GM21390 (cell line): ENCODE measurements around the gene THRA.

Experiments used
- ATAC-seq: cut with Tn5 transposase; IDR thresholded peaks from one replicate; pipeline ENCODE4 v1.9.1; 2021; ENCODE audit not compliant: unreplicated experiment

The THRA gene

DNA sequence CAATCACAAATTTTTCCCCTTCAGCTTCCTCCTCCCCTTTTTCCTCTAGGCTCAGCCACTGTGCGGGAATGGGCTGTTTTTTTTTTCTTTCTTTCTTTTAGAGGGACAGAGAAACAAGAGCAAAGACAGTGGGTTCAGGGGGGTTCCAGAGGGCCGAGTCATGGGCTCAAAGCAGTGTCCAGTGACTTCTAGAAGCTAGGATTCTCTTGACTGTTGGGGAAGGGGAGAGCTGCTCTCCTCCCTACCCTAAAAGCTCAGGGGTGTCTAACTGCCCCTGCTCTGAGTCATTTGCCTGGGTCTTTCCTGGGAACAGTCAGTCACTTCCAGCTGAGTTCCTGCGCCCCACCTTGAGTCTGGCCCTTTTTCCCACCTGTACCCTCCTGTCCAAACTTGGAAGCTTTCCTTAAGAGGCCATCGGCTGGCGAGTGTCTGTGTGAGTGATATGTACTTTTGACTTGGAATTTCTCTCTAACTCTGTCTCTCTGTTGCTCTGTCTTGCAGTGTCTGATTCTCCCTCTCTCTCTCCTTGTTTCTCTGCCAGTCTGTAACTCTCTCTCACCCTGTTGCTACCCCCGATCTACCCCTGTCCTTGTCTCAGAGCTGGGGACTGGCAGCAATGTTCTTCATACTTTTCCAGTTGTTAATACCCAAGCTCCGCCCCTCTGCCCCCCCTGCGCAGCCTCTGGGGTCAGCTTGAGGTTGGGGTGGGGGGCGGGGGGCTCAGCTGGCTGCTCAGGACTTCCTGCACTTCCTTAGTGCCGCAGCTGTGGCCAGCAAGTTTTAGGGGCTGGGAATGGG lies 2.4 kb downstream of the THRA start:
- ATAC-seq, result no peak

DNA sequence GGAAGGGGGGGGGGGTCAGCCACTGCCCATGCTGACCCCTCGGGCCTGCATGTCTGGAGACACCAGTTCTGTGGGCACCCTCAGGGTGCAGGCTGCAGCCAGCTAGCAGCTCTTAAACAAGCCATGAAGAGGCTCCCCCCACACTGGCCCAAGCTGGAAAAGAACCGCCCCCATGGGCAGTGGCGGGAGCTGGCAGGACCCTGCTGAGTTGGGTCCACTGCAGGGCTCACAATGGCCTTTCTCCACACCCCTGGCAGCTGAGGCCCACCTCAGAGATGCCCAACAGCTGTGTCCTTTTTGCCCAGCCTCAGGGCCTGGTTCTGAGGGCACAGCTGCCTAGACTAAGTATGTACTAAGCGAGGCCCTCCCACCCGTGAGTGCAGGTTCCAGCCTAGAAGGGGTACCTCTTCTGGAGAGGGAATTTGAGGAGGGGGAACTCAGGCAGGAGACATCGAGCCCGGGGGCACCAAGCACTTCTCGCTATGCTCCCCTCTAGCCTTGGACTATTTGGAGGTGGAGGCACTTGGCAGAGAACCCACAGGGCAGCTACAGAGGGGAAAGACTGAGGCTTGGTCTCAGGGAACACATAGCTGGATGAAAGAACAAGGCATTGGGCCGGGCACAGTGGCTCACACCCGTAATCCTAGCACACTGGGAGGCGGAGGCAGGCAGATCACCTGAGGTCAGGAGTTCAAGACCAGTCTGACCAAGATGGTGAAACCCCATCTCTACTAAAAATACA lies 3.2 kb downstream of the THRA start:
- no peak for ATAC-seq

DNA sequence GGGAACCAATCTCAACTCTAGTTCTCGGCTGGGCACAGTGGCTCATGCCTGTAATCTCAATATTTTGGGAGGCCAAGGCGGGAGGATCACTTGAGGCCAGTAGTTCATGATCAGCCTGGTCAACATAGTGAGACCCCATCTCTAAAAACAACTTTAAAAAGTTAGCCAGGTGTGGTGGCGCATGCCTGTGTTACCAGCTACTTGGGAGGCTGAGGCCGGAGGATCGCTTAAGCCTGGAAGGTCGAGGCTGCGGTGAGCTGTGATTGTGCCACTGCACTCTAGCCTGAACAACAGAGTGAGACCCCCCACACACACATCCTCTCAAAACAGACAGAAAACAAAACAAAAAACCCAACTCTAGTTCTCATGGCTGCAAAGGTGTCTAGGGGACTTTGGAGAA lies 4.9 kb downstream of the THRA start:
- ATAC-seq, result no peak

DNA sequence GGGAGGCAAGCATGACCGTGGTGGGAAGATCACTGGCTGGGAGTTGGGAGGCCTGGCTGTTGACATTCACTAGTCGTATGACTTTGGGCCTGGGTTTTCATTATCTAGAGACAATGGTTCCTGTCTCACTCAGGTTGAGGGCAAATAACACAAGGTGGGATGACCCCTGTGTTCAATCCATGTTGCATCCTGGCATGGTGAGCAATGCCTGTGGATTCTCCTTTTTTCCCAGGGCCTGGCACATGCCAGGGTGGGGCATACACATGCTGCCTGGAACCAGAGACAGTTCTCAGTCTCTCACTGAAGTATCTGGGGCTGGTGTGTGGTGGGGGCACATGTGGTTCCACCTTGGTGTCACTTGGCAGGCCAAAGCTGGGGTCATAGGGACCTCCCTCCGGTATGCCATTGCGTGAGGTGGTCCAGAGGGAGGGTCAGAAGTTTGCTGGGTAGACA lies 5.4 kb downstream of the THRA start:
- ATAC-seq, result no peak

DNA sequence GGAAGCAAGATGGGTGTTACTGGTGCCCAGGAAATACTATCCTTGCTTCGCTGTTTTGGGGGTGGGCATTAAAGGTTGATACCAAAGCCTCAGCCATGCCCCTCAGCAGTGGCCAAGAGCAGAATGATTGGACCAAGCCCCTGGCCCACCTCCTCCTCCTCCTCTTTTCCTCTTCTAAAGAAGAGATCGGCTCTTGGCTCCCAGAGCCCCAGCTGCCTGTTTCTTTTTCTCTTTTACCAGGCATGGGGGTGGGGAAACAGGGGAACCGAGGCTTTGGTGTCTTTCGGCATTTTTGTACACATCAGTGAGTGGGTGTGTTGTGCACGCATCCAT lies 5.8 kb downstream of the THRA start:
- ATAC-seq, result no peak

DNA sequence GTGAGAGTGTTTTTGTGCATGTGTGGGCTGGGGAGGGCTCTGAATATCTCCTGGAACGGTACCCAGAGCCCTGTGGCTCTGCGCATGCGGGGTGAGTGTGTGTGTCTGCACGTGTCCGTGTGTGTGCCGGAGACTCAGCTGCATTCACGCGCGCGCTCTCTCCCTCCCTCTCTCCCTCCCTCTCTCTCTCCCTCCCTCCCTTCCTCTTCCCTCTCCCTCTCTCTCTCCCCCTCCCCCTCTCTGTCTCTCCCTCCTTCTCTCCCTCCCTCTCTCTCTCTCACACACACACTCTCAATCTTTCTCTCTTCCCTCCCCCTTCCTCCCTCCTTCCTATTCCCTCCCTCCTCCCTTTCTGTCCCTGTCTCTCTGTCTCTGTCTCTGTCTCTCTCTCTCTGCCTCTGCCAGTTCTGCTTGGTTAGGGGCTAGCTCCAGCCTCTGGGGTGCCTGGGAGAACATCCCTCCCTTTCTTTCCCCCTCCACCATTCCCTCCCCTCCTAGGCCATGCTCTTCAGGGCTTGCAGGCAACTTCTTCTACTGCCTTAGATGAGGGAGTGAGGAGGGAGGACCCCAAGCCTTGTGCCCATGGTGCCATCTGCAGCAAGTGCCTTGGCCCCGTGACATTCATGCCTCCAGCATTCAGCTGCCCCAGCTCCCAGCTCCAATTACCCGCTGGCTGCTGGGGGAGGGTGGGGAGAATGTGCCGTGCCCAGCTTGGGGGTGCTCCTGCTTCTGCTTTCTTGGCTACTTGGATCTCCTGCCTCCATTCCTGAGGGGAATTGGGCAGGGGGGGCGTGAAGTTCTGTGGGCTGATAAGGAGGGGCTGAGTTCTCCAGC lies 6.4 kb downstream of the THRA start:
- no peak for ATAC-seq

DNA sequence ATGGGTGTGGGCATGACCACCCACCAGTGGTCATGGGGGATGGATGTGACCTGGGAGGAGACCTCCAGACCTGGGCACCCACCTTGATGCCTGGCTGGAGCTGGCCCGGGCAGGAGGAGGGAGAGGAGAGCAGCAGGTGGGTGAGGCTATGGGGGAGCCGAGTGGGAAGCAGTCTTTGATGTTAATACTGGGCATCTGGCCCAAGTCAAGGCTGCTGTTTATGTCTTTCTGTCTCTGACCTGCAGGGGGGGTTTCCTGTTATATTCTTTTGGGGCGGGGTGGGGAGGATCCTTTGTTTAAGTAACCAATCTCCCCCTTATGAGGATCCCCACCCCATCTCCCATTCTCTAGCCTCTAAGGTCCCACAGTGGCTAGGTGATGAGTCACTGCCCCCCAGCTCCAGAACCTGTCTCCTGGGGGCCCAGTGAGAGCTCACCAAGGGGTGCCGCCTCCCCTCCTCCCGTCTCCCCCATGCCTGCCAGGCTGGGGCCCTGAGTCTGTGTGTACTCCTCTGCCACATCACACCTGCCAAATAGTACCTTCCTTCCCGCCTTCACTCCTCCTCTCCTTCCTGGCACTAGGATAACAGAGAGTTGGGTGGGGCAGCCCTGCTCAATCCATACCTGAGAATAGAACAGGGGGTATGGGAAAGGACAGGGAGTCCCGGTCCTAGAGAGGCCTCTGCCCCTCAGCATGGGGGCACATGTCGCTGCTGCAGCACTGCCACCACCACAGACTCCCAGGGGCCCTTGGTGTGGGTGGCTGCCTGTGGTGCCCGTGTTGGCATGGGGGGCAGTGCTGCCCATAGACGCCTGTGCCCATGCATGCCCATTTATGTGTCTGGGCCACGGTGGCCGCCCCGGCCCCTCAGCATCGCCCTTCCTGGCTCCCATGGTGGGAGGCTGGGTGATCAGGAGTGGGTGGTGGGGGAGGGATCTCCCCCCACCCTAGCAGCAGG lies 7.3 kb downstream of the THRA start:
- no peak for ATAC-seq

DNA sequence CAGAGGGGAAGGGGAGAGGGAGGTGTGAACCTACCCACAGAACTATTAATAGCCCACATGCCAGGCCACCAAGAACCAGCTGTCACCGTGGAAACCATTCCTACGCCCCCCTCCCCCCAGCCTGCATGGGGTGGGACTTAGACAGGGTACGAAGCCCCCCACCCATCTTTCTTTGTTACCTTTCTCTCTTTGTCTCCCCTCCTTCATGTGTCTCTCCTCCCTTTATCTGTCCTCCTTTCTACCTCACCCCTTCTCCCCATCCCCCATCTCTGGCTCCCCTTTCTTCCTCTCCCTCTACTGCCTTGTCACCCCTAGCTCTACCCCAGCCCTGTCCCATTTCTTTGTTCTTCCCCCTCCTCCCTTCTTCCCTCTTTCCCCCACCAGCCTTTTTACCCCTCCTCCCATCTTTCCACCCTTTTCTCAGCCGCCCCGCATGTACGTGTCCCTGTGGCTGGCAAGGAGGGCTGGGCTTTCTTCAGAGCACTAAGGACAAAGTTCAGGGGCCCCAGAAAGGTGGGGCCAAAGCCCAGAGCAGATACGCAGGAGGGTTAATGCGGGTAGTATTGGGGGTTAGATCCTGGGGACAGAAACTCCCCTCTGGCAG lies 8.0 kb downstream of the THRA start:
- no peak for ATAC-seq

DNA sequence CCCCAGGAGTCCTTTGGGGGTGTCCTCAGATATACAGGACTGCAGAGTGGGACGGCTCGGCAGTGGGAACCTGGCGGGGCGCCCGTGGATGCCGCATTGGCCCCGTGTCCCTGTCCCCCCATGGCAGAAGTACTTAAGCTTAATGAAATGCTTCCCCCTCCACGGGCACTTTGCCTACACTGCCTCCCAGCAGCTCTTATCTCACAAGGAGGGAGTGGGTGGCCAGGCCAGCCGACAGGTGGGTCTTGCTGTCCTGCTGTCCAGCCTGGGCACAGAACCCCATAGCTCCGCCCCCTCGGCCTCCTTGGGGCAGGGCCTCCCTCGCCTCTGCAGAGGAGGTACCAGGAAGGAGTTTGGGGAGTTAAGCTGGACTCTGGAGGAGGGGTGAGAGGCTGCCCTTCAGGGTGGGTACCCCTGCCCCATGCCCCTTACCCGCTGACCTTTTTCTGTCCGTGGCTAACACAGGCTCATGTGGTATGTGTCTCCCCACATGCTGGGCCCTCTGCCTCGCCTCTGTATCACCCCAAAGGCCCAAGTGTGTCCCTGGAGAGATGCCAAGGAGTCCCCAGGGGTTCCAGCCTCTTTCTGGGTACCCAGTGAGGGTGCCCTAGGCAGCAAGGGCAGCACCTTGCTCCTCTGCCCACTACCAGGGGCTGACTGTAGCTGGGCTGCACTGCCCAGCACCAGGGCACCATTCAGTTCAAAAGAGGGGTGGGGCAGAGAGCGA lies 8.7 kb downstream of the THRA start:
- no peak for ATAC-seq

DNA sequence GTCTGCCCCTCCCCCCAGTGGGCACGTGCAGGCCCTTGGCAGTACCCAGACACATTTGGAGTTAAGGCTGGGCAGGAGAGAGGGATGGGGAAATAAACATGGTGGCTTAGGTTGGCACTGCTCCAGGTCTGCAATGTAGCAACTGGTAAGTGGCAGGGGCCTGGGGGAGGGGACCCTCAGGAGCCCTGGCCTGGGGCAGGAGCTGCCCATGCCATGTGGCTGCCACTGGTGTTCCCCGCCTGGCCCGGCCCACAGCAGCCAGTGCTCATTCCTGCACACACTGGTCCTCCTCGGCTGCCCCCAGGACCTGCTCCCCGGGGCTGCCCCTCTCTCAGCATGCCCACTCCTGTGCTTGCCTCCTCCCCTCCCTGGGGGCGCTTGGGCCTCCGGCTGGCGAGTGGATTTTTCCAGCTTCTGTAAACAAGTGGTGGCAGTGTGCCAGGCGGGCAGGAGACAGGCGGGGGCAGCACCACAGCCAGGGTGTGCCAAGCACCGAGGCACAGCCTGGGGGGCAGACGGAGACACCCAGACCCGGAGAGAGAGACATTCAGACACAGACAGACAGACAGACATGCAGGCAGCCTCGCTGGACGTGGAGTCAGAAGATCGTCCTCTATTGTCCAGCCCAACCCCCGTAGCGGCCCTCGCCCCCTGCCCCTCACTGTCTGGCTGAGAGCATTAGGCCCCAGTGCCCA lies 9.4 kb downstream of the THRA start:
- no peak for ATAC-seq

DNA sequence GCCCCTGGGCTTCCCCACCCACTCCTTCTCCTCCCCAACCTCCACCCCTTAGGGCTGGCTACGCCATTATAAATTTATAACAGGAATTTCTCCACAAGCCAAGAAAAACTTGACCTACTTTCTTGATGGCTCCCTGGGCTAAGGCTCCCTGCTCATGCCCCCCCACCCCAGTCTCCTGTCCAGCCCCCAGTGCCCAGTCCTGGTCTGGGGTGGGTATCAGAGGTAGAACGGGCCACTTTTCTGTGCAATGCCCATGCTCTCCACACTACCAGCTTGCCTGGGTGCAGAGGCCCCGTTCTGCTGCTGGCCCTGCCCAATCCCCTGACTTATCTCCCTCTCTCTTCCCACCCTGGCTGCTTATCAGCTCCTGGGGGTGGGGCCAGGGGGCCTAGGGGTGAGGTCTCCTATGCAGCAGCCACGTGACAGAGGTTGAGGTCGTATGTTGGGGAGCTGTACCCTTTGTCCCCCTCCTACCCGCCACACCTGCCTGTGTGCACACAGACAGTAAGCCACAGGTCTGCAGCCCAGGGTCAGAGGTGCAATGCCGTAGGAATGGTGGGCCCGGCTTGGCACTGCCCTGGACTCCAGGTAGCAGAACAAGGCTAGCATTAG lies 10.1 kb downstream of the THRA start:
- ATAC-seq, result no peak

DNA sequence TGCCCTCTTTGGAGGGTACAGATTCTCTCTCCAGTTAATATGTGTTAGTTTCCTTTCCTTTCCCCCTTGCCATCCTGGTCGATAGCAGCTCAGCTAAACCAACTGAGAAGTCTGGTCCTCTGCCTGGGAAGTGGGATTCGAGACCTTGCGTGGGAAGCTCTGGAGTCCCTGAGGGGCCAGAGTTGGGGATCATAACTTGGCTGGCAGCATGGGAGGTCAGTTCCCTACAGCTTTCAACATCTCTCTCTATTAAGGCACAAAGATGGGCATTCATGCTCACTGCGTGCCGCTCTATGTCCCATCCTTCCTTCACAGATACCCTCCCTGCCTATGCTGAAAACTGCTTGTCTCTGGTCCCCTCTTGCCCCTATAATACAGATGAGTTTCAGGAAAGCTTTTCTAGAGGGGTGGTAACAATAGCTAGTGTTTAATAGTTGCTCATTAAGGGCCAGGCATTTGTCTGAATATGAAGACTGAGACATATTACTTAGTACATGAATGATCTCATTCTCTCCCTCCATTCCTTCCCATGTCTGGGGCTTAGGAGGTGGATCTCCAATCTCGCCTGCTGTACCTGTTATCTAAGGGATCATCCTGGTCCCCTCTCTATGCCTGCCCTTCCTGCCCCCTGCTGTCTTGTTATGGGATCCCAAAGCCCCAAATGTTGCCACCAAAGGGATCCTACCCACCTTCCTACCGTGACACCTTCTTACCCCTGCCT lies 10.8 kb downstream of the THRA start:
- ATAC-seq, result no peak

DNA sequence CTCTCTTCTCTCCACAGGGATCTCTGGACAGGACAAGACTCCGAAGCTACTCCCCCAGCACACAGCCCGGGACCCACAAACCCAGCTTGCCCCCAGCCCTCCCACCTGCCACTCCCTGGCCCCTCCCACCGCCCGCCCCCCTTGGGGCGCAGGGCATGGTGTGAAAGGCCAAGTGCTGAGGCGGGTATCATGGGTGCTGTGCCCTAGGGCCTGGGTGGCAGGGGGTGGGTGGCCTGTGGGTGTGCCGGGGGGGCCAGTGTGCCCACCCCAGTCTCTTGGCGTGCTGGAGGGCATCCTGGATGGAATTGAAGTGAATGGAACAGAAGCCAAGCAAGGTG lies 11.4 kb downstream of the THRA start:
- ATAC-seq, result no peak

DNA sequence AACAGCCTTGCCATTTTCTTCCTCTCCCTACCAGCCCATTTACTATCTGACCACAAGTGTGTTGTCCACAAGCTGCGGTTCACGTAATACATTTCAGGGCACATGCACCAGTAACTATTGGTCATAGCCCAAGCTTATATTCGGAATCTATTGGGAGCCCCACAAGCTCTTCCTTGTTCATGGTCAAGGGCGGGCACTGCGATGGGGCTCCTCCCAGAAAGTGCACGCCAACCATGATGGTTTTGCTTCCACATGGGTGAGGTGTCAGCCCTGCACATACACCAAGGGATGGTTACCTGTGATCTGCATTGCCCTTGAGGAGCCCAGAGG lies 12.1 kb downstream of the THRA start:
- ATAC-seq, result no peak

DNA sequence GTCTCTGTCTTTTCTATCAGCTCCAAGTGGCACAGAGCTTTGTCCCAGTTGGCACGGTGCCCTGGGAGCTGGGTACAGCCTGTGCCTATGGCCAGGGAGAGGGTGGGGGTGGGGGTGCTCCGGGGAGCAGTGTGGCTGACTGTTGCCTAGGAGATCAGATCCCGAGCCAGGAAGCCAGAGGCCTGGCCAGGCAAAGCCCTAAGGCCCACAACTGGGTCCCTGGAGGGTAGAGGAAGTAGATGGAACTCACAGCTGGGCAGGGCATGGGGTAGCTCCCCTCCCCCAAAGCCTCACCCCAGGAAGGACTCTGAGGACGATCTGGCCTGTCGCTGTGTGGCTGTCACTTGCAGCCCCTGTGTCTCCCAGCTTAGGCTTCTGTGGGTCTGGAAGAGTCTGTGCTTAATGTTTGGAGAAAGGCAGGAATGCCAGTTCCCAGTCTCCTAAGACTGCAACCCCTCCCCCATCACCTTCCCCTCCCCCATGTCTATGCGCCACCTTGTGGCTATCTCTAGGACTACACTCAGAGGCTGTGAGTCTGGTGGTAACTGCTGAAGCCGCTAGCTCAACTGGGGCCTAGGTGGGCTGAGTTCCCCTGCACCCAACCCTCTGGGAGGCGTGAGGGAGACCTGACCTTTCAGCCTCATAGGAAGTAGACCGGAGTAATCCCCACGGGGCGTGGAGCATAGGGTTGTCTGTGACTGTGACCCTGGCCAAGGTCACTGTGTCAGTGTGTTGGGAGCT lies 12.6 kb downstream of the THRA start:
- ATAC-seq, result no peak

DNA sequence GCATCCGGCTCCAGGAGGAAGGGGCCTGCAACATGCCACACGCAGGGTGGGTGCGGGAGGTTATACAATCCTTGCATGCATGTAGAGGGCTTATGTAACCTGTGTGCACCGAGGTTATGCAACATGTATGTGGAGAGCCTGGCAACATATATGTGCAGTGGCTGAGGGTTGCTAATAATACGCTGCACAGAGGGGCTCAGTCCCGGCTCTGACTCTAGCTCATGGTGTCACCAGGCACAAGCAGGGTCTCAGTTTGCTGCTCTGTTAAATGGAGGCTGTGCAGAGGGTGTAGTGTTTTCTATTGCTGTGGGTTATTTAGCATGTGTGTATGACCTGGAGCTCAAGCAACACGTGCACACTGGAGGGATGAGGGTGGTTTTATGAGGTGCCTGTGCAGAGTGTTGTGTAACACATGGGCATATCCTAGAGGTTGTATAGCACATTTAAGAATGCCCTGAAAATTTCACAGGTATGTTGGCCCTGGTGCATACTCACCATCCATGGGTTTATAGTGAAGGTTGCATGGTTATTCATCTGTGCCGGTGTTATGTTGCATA lies 13.3 kb downstream of the THRA start:
- no peak for ATAC-seq

DNA sequence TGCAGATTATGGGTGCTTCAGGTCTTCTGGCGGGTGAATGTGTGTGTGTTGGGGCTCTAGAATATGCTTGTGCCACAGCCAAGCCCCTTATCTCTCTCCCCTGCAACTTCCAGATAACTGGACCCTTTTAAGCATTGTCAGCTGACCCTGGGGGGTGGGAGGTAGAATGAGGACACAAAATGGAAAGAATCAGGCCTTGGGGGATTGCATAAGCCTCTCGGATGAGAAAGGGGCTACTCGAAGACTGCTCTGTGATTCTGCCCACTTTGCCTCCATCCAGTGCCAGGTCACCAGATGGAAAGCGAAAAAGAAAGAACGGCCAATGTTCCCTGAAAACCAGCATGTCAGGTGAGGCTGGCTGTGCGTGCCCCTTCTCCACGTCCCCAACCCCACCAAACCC lies 13.8 kb downstream of the THRA start:
- ATAC-seq, result no peak
